ENCODE results near the gene COLEC11.

The COLEC11 gene

GRCh38 chr2:3585261-3586109 lies 9.4 kb upstream of the COLEC11 start:
- DNase-seq: no peak

- no peak for DNase-seq
These were observed 8.7 kb upstream of the COLEC11 start for GRCh38 chr2:3586220-3586619.

GRCh38 chr2:3587021-3587420 lies 7.9 kb upstream of the COLEC11 start:
- no peak for DNase-seq

DNA sequence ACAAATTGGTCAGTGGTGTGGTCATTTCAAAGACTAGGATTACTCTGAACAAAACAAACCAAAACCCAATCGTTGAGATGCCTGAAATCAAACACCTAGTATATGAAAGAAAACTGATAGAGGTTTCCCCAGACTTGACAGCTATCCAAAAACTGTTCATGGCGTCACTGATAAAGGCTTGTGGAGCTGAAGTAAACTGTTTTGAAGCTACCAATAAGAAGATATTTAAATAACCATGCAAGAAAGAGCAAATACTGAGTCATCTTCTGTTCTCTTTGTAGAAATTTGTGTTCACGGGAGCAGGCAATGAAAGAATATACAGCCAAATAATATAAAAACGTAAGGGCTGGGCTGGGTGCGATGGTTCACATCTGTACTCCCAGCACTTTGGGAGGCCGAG lies 7.5 kb upstream of the COLEC11 start:
- DNase-seq: no peak

GRCh38 chr2:3588084-3588483 lies 6.8 kb upstream of the COLEC11 start:
- no peak for DNase-seq

DNA sequence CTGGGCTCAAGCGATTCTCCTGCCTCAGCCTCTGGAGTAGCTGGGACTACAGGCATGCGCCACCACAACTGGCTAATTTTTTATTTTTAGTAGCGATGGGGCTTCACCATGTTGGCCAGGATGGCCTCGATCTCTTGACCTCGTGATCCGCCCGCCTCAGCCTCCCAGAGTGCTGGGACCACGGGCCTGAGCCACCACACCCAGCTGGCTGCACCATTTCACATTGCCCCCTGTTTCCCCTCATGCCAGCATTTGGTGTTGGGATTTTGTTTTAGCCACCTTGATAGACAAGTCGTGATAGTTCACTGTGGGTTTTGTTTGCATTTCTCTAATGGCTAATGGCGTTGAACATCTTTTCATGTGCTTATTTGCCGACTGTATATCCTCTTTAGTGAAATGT lies 5.8 kb upstream of the COLEC11 start:
- DNase-seq: no peak

DNA sequence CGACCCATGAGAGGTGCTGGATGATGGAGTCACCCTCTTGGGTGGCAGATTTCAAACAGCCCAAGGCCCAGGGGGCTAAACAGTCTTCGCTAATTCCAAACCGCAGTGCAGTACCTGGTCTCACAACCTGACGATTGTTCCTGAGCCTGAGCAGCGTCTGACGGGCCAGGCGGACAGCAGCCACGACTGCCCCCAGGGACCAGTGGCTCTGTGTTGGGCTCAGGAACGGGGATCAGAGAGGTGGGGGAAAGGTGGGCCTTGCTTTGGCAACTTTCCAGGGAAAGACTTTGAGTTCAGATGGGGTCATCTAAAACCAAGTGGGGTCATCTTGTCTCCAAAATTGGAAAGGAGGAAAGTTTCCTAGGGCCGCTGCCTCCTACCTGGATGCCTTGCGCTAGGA lies 492 bp downstream of the COLEC11 start:
- no peak for DNase-seq

GRCh38 chr2:3595985-3596384 lies 1.1 kb downstream of the COLEC11 start:
- no peak for DNase-seq

- no peak for DNase-seq
These were observed 2.0 kb downstream of the COLEC11 start for GRCh38 chr2:3596901-3597417.

DNA sequence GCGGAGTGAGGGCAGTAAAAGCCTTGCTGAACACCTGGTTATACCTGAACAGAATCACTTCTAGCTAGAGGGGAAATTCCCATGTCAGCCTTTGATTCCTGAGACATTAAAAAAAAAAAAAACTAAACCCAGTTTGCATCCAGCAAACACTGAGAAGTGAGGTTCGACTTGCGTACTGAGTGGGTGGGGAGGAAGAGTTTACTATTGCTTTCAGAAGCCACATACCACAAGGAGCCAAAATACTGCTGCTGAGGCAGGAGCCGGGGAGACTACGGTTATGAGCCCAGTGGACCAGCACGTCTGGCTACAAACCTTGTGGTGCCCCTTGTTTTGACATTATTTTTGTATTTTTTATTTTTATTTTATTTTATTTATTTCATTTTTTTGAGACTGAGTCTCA lies 2.7 kb downstream of the COLEC11 start:
- DNase-seq: no peak

- no peak for DNase-seq
These were observed 3.4 kb downstream of the COLEC11 start for GRCh38 chr2:3598197-3598910.

GRCh38 chr2:3598912-3599854 lies 4.3 kb downstream of the COLEC11 start:
- no peak for DNase-seq

GRCh38 chr2:3600256-3600855 lies 5.4 kb downstream of the COLEC11 start:
- DNase-seq: no peak

DNA sequence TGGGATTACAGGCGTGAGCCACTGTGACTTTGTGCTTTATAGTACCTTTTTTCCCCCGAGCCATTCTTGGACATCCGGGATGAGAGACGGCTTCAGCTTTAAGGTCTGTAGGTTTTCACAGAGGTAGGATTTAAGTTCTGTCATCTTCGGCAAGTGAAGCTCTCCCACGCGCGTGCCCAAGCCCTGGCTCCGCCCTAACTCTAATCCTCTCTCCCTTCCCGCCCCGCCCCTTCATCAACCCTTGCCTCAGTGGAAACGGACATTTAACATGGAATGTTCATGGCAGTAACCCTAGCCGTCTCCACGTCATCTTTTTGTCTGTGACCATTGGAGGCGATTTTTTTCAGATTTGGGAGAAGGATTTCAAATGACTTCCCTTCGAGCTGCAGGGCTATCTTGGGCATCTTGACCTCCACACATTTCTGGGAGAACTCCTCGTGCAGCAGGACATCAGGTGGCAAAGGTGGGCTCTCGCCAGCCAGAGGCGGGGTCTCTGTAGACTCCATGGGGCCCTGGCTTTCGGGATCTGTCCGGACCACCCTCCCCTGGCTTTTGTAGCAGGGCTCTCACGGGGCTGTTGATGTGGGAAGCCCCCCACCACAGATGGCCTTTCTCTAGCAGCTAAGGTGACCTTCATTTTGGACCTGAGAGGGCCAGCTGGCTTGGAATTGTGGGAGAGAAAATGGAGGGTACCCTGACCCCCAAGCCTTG lies 6.8 kb downstream of the COLEC11 start:
- no peak for DNase-seq

DNA sequence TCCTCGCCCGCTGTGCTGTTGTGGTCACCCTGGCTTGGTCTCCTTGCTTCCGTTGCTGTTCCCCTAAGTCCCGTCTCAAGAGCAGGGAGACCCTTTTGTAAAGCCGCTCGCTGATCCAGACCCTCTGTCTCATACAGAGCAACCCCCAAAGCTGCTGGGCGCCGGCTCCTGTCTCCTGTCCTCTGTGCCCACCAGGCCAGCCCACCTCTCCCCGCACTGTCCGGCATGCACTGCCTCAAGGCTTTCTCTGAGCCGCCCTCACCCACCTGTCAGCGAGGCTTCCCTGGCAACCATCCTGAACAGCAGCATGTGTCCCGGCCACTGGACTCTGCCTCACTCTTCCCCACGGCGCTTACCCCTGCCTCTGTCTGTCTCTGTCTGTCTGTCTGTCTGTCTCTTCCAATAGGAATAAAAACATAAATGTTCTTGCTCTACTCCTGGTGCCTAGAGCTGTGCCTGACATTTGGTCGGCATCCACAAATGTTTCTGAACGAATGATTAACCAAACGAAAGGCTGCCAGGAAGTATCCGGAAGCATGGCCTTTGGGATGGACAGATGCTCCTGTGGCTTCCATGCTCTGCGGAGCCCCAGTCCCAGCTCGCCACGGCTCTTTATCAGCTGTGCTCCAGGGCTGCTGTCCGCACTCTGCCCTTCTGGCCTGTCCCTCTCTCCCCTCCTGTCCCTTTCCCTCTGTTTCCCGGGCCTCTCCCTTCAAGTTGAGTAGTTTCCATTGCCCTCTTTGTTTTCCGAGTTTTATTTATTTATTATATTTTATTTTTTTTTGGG lies 7.8 kb downstream of the COLEC11 start:
- no peak for DNase-seq

GRCh38 chr2:3603536-3604206 lies 8.8 kb downstream of the COLEC11 start:
- DNase-seq: no peak

DNA sequence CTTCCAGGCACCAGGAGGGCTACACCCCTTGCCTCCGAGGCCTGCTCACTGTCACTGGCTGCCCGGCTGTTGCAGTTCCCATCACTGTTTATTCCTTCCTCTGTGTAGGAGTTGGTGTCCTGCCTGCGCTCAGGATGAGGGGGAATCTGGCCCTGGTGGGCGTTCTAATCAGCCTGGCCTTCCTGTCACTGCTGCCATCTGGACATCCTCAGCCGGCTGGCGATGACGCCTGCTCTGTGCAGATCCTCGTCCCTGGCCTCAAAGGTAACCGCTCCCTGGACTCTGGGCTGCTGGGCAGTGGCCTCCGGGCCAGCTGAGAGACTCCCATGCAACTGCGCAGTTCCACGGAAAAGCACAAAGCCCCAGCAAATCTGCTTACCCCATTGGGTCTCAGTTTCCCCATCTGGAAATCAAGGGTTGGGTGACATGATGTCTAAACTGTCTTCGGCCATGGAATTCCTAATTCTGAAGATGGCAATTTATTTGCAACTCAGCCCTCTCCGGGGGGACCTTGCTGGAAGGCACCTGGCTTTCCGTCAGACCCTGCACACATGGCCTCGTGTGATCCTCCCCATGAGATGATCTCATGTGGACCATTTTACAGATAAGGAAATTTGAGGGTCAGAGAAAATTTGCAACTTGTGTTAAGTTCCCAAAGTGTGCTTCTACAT lies 9.4 kb downstream of the COLEC11 start:
- no peak for DNase-seq

- DNase-seq: peak; percentile 65
These were observed 10.4 kb downstream of the COLEC11 start for GRCh38 chr2:3604991-3605961.

DNA sequence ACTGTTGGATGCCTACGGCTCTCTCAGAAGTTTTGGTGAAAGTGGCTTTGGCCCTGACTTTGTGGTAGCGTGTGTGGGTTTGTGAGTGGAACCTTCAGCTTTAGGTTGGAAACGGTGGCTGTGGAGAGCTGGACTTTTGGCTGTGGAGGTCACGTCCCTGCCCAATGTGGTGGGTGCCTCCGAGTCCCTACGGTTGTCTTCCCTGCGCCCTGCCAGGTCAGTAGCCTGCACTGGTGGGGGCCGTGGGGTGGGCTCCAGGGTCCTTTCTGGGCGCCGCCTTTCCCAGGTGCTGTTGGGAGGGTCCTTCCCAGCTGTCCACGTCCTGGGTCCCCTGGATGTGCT lies 11.1 kb downstream of the COLEC11 start:
- no peak for DNase-seq

Data from CD4-positive, alpha-beta T cell treated with Interleukin-10 for 1 hour (primary cell).